ENCODE measurements around the gene ADAMTS17. TPM values are rescaled to one million over a fixed set of nuclear protein-coding genes. Genes with fewer than 3 reads are reported as not detected.
A peak's percentile ranks its signal among the peaks of the same experiment; 100 is the strongest.

Gene ADAMTS17
- total and polyA plus RNA-seq, 9 of the 15 experiments (the other 6 are each of a cell fraction or from before 2014, with no cell fraction given): 0.01 to 0.14 (median 0.07) TPM; not detected in 6

DNA sequence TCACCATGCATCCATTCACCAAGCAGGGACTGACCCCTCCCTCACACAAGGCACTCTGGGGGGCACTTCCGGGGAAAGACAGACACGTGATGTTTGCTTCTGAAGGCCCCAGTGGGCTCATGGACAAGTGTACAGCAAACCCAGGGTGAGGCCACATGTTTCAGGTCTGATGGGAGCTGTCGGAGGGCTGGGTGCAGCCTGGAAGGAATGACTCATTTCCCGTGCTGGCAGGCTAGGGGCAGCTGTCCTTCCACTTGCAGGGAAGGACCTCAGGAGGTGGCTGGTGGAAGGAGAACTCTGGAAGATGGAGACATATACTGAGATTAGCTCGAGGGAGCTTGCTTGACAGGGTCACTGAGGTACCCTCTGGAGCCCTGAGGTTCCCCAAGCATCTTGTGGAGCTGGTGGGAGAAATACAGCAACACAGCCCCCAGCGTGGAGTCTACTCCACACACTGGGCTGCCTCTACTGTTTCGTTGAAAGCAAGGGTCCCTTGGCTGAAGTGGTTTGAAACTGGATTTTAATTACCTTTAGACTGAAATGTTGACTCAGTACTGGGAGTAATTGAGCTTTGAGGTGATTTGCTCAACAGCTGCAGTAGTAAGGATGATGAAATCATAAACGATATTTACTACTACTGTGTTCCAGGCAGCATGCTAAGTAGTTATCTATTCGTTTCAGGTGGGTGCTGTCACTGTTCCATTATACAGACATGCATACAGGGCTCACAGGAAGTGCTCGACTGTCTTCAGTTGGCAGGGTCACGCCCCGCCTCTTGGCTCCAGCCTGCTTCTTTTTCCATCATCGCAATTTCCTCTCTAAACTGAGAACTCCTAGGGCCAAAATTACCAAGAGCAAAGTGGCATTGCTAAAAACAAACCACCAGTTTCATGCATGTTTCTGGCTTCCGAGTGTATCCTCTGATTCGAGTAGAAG lies 230.4 kb downstream of the ADAMTS17 start (continued):
- TF ChIP-seq CHD7 (IDR thresholded peaks at IDR 0.05; ENCODE audit: low read depth, low read length): no peak
- TF ChIP-seq ATF4 (CRISPR knock-in tag; IDR thresholded peaks at IDR 0.05): no peak
- no peak for TF ChIP-seq RNF2 (IDR thresholded peaks at IDR 0.05)
- TF ChIP-seq JUN (IDR thresholded peaks at IDR 0.05; ENCODE audit: borderline replicate concordance, low read depth, low read length): peak; percentile 59; the same call in 1 of the 2 replicates
- TF ChIP-seq JUN (CRISPR knock-in tag; IDR thresholded peaks at IDR 0.05; ENCODE audit: borderline replicate concordance): no peak
- TF ChIP-seq, protein P1, sequence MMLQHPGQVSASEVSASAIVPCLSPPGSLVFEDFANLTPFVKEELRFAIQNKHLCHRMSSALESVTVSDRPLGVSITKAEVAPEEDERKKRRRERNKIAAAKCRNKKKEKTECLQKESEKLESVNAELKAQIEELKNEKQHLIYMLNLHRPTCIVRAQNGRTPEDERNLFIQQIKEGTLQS (IDR thresholded peaks at IDR 0.05): peak; percentile 51
- TF ChIP-seq, protein P1 (CRISPR knock-in tag; conservative IDR thresholded peaks at IDR 0.05): no peak
- no peak; the same call in 1 of the 2 replicates for TF ChIP-seq ZNF589 (CRISPR knock-in tag; IDR thresholded peaks at IDR 0.05; ENCODE audit: low read depth)
- no peak for TF ChIP-seq E2F3 (CRISPR knock-in tag; IDR thresholded peaks at IDR 0.05)
- no peak for TF ChIP-seq ZNF586 (CRISPR knock-in tag; conservative IDR thresholded peaks at IDR 0.05)
- TF ChIP-seq THRAP3 (IDR thresholded peaks at IDR 0.05; ENCODE audit: borderline replicate concordance): no peak
- no peak for TF ChIP-seq CEBPG (CRISPR knock-in tag; IDR thresholded peaks at IDR 0.05)
- peak in 1 of 2 experiments; percentile 65; a peak in 2 of 4 replicates for TF ChIP-seq CEBPG (tag; conservative IDR thresholded peaks at IDR 0.05 in 1 of 2, IDR thresholded peaks at IDR 0.05 in 1 of 2)
